Activated gamma-delta T cell (primary cell): ENCODE measurements around the gene CNOT8.
"Not testable (repeated sequence)": the region's sequence is repeated elsewhere in the genome, so short reads cannot be mapped to it uniquely, and the experiment has no call there.

ENCODE experiments used
- DNase-seq: peaks from one replicate; lab custom pipeline; 2025; lab: John Stamatoyannopoulos, UW

The CNOT8 gene

DNA sequence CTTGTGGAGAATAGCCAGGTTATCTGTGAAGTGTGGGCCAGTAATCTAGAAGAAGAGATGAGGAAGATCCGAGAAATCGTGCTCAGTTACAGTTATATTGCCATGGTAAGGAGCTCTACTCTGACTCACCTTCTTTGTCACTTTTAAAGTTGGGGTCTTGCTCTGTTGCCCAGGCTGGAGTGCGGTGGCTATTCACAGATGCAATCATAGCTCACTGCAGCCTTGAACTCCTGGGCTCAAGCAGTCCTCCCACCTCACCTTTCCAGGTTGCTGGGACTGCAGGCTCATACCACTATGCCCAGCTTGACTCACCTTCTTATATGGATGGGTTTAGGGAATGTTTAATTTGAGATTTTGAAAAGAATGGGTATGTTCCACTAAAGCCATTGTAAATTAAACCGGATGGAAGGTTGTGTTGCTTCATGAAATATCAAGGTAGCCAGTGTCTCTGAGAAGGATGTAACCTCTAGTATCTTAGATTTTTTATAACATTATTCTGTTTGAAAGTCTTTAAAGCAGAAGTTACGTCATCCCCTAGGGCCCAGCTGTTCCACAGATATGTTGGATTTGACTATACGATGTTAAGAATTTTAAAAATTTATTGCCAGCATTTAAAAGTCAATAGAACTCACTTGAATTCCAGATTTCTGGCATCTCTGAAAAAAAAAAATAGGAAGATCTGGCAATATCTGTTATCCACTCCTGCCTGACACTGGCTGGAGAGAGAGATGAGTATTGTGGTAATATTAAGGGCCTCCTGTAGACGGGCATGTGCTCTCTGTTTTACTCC, 5.1 kb downstream of the CNOT8 start:
- no peak for DNase-seq

DNA sequence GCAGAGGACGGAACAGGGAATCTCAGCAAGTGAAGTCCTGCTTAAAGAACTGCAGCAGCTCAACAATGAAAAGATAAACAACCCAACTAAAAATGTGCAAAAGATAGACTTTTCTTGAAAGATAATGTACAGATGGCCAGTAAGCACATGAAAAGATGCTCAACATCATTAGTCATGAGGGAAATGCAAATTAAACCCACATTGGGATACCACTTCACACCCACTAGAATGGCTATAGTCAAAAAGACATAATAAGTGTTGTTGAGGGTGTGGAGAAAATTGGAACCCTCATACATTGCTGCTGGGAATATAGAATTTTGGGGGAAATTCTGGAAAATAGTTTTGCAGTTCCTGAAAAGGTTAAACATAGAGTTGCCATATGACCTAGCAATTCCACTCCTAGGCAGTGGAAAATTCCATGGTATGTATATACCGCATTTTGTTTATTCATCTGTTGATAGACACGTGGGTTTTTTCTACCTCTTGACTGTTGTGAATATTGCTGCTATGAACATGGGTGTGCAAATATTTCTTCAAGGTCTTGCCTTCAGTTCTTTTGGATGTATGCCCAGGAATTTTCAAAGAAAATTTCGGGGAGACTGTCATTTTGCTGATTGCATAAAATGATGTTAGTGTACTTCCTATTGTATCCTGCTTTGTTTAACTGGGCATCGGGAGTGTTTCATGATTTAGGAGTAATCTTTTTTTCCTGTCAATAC, 7.2 kb downstream of the CNOT8 start:
- DNase-seq: no peak

DNA sequence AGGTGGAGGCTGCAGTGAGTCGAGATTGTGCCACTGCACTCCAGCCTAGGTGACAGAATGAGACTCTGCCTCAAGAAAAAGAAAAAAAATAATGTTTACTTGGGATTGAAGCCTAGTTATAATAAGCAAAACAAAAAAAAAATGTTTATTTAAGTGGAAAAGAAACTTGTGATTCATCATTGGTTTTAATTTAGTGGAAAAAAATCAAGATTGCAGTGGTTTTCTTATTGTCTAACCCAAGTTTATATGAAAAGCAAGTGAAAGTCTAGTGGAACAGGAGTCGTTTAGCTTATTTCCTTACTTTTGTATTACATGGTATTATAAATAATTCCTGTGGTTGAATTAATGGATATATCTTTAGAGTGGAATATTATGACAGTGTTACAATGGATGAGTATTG, 8.4 kb downstream of the CNOT8 start:
- no peak for DNase-seq

DNA sequence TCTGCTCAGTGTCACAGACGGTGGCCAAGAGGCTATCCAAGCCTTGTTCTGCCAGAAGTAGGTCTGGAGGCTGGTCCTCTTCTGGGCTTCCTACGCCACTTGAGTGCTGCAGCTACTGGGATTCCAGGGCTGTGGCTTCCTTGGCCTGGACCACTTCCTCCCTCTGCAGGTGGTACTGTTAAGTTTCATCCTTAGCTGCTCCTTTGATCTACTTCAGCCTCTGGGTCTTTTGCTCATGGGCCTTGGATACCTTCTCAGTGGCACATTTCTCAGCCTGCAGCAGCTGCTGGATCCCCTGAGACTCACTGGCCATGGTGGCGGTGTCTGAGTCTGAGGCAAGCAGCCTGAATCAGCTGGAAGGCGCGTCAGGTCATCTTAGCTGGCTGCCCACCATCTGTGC, 10.3 kb downstream of the CNOT8 start:
- DNase-seq: no peak

DNA sequence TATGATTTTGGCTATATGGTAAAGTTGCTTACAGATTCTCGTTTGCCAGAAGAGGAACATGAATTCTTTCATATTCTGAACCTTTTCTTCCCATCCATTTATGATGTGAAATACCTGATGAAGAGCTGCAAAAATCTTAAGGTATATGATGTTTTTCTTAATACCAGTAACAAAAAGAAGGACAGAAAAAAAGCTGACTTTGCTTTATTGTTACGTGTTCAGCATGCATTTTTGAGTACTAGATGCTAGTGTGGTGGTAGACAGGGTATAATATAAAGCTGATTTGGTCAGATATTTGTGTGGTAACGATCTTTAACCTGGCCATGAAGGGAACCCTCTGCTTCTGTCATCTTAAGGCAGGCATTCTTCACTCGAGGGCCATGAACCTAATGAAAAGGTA, 13.3 kb downstream of the CNOT8 start:
- no peak for DNase-seq

DNA sequence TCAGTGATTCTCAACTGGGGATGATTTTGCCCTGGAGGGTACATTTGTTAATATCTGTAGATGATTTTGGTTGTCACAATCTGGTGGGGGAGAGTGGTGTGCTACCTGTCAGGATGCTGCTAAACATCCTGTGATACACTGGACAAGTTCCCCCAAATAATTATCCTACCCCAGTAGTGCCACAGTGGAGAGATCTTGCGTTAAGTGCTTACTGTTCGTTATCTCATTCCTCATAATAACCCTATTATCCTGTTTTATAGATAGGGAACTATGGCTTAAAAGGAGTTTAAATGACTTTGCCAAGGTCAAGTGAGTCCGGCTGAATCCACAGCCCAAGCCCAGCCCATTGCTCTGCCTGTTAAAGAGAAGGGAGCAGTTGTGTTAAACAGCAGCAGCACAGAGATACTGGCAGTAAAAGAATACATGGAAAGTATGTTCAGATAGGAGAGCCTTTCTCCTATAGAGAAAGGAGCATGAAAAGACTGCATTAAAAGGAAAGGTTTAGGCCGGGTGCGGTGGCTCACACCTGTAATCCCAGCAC, 15.4 kb downstream of the CNOT8 start:
- no peak for DNase-seq

DNA sequence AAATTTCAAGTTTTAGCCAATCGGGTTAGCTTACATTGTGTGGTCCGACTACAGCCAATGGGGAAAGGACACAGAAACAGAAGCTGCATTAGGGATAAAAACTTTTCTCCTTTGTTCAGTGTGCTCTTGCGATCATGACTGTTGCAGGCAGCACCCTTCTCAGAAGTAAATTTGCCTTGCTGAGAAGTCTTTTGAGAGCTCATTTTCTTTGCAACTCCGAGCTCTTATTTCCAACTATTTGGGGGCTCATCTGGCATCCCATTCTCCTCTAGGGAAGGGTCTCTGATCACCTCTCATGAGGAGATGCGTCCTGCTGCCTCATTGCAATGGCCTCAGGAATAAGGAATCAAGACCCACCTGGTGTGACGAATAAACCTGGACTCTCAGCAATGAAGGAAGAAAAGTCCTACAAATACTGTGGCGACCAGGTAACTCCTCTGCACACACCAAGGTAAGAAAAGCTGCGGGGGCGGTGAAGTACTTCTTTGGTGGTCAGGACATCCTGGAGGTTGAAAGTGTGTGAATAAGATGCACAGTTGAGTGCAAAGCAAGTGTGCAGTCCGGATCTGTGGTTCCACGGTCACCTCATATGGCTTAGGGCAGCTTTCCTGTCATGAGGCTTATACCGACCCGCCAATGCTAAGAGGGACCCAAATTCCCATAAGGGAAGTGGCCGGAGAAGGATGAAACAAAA, 20.4 kb downstream of the CNOT8 start:
- DNase-seq: no peak

DNA sequence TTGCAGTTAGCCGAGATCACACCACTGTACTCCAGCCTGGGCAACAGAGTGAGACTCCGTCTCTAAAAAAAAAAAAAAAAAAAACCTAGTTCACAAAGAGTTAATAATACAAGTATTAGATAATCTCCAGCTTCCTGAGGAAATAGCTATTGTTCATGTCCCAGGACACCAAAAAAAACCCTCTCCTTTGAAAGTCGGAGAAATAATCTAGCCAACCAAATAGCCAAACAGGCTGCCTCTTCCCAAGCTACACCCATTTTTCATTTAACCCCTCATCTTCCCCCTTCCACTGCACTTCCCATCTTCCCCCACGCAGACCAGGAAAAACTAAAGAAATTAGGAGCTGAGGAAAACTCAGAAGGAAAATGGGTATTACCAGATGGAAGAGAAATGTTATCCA, 23.6 kb downstream of the CNOT8 start:
- DNase-seq: no peak

DNA sequence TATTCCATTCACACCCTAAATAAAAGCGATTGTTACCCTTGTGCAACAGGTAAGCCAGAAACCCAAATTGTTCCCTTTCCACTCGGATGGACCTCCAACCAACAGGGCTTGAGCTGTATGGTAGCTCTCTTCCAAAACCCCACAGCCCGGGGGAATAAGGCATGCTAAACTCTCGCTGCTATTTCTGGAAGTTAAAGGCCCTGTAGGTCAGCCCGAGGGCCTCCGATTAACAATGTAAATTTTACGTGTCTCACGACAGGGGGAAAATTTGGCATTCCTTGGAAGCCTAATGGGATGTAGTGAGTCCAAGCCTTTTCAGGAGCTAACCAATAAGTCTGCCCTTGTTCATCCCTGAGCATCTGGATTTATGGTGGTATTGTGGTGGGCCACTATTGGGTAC, 26.0 kb downstream of the CNOT8 start:
- no peak for DNase-seq

DNA sequence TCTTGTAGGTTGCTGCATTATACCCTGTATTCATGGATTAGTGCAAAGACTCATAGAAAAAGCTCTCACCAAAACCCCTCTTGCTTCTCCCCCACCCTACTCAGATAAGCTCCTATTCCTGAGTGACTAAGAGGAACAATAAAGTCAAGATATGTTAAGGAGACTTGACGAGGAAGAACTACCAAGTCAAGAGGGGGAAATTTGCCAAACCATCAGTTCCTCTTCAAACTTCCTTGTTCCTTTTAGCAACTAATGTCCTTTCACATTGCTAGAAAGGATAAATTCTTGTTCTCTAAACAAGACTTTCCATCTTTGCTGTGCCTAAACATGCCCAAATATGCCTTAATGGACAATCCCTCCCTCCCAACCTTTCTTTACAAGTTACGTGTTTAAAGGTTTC, 27.0 kb downstream of the CNOT8 start:
- no peak for DNase-seq

DNA sequence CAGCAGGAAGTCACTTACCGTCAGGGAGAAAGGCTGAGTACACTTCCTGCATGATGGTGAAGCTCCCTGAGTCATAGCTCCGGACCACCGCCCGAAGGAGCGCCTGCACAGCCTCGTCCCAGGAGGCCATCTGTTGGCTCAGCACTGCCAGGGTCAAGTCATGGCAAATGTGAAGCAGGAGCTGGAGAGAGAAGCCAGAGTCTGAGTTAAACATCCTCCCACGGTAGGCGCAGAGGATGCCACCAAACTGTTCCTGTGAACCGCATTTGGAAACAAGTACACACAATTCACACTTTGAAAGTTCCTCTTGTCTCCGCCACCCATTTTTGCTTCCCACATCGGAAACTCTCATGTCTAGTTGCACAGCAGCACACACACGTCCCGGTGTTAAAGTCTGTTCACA, 33.9 kb downstream of the CNOT8 start:
- no peak for DNase-seq

DNA sequence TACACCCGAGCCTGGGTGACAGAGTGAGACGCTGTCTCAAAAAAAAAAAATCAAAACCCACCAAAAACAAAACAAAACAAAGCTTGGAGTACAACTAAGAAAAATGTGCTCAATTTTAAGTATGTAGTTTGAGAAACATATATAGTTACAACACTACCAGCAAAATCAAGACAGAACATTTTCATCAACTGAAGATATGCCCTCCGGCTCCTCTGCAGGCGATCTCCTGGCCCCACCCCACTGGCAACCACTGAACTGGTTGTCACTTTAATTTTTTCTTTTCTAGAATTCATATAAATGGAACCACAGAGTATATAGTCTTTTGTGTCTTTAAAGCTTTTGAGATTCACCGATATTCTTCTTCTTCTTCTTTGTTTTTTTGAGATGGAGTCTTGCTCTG, 35.0 kb downstream of the CNOT8 start:
- DNase-seq: no peak

DNA sequence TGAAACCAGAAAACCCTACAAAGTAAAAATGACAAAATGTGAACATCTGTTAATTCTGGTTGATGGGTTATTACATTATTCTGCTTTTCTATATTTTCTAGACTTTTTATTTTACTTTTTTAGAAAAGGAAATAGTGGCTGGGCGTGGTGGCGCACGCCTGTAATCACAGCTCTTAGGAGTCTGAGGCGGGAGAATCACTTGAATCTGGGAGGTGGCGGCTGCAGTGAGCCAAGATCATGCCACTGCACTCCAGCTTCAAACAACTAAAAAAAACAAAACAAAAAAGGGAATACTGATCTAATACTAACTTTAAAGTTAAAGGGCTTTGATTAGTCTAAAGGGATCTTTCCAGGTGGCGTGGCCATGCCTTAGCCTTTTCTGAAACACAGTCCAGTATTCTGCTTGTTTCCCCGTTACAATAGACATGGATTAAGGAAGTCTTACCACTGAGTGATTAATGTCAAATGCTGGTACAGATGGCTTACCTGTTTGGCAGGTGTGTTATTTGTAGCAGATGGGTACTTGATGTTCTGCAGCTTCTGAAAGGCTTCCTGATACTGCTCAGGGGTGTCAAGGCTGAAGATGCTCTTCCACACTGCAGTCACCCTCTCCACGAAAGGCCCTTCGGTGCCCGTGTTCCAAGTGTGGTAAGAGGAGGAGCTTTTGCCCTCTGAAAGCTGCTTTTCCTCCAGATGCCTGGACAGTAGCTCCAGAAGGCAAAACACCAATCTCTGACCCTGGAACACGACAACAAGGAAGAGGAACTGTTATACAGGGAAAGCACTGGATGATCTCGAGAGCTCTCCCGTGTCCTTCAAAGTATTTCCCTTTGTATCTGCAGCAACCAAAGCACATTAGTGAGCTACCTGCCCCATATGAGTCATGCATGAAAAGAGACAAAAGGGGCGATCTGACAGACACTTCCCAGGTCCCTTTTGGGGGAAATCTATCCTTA, 37.5 kb downstream of the CNOT8 start:
- DNase-seq: no peak

DNA sequence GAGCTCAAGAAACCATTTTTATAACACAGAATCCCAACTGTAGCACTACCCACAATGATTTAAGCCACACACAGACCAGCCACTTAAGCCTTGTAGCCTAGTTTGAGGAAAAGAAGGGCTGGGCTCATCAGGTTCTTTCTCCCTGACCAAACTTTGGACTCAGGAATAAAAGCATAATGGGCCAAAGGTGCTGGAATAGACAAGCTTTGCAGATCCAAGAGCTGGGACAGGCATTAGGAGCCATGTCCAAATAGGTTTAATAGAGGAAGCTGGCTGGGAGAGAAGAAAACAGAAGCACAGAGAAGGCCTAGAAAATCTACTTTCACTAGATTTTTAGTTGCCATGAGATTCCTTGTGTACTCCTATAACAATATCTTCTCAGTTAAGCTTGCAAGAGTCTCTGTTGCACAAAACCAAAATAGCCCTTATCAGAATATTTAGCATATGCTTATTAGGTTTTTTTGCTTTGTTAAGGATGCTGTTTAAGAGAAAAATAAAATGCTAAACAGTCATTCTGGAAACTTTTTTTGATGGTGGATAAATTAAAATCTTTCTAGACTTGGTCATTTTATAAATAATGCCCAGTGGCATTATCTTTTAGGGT, 38.2 kb downstream of the CNOT8 start:
- no peak for DNase-seq

DNA sequence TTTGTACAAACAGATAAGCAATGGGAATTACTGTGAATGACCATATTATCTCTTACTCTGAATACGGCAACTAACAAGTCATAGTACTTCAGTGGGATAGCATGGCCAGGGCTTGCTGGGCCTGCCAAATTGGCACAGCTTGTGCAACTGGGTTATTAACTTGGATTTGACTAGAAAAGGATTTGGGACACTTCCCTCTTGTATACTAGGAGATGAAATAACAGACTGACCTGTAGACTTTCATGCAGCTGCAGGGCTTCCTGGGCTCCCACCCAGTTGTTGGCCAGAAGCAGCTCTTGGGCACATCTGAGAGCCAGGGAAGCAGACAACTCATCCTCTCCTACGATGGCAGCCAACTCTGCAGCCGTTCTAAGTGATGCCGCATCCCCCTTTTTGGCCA, 39.8 kb downstream of the CNOT8 start:
- no peak for DNase-seq

DNA sequence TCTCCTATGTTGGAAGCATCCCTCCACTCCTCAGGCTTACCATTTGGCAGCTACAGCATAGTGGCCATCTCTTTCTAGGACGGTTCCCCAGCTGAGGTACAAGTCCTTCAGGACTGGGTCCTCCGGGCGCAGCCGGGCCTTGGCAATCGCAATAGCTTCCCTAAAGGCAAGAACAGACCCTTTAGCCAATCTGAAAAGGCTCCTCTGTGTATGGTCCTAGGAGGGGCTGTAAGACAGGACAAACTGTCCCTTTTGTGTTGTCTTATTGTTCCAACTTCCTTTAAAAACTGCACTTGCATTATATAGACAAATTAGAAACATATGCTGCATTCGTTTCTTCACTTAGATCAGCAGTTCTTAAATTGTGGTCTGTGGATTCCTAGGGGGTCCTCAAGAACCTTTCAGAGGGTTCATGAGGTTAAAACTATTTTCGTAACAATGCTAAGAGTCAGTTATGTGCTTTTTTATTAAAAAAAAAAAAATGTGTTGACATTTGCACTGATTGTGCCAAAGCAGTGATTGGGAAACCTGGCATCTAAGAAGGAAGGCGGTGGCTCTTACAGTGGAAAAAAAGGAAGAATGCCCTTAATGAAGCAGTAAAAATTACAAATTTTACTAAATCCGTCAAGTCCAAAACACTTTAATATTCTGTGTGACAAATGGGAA, 40.9 kb downstream of the CNOT8 start:
- no peak for DNase-seq

DNA sequence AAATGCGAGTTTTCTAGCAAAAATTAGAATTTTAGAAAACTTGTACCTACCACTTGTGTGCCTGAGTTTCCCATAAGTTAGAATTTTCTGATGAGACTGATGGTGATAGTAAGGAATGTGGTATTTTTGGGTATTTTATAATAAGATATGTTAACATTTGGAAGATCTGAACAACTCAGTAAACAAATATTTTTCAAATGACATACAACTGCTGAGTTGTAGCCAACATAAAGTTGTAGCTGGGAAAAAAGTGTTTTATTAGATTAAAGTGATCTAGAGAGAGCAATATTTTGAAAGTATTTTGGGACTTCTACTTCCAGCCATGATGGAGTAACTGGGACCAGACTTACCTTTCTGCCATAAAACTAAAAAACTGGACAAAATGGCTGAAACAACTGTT, 41.6 kb downstream of the CNOT8 start:
- no peak for DNase-seq

DNA sequence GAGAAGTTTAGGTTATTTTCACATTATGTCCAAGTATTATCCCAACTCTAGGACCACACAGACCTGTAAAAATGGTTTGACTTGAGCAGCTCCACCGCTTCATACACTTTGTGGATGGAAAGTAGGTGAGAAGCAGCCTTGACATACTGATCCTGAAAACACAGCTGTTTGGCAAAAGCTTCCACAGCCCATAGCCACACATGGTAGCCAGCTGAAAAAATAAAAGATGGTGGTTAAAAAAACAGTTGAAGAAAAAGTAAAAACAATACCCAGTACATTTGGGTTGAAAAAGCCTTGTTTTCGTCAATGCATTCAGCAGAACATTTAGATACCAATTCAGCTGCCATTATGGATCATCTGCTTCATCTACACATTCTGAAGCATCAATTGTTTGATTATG, 42.8 kb downstream of the CNOT8 start:
- DNase-seq: no peak

DNA sequence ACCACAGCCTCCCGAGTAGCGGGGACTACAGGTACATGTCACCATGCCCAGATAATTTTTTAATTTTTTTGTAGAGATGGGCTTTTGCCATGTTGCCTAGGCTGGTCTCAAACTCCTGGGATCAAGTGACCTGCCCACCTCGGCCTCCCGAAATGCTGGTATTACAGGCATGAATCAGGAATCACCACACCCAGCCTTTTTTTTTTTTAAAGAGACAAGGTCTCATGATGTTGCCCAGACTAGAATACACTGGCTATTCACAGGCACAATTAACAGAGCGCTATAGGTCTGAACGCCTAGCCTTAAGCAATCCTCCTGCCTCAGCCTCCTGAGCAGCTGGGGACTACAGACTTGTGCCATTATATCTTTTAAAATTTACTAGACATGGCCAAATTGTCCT, 43.5 kb downstream of the CNOT8 start:
- DNase-seq: no peak

DNA sequence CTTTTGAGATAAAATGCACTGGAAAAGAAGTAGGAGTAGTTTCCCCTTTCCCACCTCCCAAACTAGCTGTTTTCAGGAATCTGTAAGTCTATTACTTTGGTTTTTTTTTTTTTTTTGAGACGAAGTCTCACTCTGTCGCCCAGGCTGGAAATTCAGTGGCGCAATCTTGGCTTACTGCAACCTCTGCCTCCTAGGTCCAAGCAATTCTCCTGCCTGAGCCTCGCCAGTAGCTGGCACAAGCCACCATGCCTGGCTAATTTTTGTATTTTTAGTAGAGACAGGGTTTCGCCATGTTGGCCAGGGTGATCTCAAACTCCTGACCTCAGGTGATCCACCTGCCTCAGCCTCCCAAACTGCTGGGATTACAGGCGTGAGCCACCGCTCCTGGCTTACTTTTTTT, 47.2 kb downstream of the CNOT8 start:
- DNase-seq: not testable (repeated sequence)

DNA sequence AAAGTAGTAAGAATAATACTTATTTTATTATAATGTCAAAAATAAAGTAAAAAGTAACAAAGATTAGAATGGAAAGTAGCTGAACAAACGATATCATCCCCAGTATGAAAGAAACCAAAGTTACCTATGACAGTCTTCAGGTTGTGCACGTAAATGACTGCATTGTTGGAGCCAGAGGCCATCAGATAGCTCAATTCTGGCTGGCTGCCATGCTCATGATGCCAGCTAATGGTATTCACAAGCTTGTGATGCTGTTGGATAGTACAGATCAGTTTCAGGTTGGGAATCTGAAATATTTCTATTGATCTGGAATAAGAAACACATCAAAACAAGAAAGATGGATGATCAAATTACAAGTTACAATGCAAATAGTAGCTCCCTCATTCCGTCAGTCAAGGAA, 58.4 kb downstream of the CNOT8 start:
- no peak for DNase-seq
